Stomach (tissue), 4 donors: ENCODE results near the gene C4orf54.

ENCODE experiments used
- EP300 ChIP-seq: sonication (generic); formaldehyde crosslinking; IDR thresholded peaks from one replicate; pipeline ENCODE4 v1.6.1; 2017; ENCODE audit warnings: antibody characterized with exemption
- POLR2A ChIP-seq, 4 donors: fragments of 450-650 bp; IDR thresholded peaks; one replicate each; pipeline ENCODE4 v1.6.1; 2016; ENCODE audit warnings: antibody characterized with exemption in 4 of 4, control low read depth in 2 of 4, mild to moderate bottlenecking in 1 of 4, moderate library complexity in 1 of 4
- POLR2AphosphoS5 ChIP-seq, 3 donors: sonication (generic); formaldehyde crosslinking; IDR thresholded peaks; one replicate each; pipeline ENCODE4 v1.6.1; 2016; ENCODE audit warnings: antibody characterized with exemption in 3 of 3
- TF ChIP-seq, protein P1 (sequence below), 7 experiments: fragments of 450-650 bp in 4 of 7; fragments of 200-600 bp in 3 of 7; sonication (generic) in 3 of 7; IDR thresholded peaks; one replicate each; pipeline ENCODE4 v1.5.1; 2016 to 2019; ENCODE audit warnings: antibody characterized with exemption in 7 of 7, control low read depth in 2 of 7, mild to moderate bottlenecking in 1 of 7

DNA sequence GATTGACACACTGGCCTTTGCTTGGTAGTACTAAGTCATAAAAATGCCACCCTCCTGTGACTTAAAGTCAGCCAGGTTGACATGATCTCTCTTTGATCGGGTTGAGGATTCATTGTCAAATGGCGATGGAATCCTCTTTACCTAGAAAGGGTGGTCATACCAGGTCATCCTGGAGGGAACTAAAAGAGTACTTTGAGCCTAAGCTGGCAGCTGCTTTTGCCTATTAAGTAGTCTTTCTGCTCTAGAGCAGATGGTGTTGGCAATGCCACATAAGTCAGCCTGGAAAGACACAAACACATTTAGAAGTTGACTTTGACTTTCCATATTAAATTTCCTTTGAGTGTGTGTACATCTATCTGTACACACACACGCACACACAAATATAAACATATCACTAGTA lies 39.2 kb upstream of the C4orf54 start:
- TF ChIP-seq POLR2A (IDR thresholded peaks at IDR 0.05) (no peak), POLR2AphosphoS5 (IDR thresholded peaks at IDR 0.05) (no peak), EP300 (no peak)
- TF ChIP-seq, protein P1, sequence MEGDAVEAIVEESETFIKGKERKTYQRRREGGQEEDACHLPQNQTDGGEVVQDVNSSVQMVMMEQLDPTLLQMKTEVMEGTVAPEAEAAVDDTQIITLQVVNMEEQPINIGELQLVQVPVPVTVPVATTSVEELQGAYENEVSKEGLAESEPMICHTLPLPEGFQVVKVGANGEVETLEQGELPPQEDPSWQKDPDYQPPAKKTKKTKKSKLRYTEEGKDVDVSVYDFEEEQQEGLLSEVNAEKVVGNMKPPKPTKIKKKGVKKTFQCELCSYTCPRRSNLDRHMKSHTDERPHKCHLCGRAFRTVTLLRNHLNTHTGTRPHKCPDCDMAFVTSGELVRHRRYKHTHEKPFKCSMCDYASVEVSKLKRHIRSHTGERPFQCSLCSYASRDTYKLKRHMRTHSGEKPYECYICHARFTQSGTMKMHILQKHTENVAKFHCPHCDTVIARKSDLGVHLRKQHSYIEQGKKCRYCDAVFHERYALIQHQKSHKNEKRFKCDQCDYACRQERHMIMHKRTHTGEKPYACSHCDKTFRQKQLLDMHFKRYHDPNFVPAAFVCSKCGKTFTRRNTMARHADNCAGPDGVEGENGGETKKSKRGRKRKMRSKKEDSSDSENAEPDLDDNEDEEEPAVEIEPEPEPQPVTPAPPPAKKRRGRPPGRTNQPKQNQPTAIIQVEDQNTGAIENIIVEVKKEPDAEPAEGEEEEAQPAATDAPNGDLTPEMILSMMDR (IDR thresholded peaks at IDR 0.05) = no peak
